Kidney (tissue), 14 donors: ENCODE data around the gene BTD. TPM values are rescaled to one million over a fixed set of nuclear protein-coding genes. Genes with fewer than 3 reads are reported as not detected.

Source experiments
- DNase-seq, 5 donors: peaks; one replicate each; pipeline ENCODE4 v3.0.0-alpha.2; 2013 to 2020
- FAIRE-seq: peaks from 2 replicates; lab custom pipeline; 2012; peaks lifted over from hg19 to GRCh38; lab: Jason Lieb, UNC
- H3K27ac ChIP-seq, 2 donors: one replicate each; pipeline ENCODE4 v1.7.0; 2013; ENCODE audit warnings: low read depth in 2 of 2, low read length in 2 of 2, inconsistent platforms in 1 of 2
- H3K27me3 ChIP-seq: one replicate; pipeline ENCODE4 v1.7.1; 2013; ENCODE audit warnings: low read length, inconsistent platforms; ENCODE audit not compliant: control insufficient read depth, insufficient read depth
- H3K36me3 ChIP-seq, 3 donors: one replicate each; pipeline versions ENCODE4 v1.7.0 to v1.7.1; 2013; ENCODE audit warnings: low read length in 3 of 3, control low read depth in 1 of 3, inconsistent platforms in 1 of 3; ENCODE audit not compliant: insufficient read depth in 3 of 3, control insufficient read depth in 2 of 3
- H3K4me1 ChIP-seq, 3 donors: one replicate each; pipeline versions ENCODE4 v1.7.0 to v1.7.1; 2013; ENCODE audit warnings: low read length in 3 of 3, inconsistent platforms in 1 of 3, low read depth in 1 of 3; ENCODE audit not compliant: control insufficient read depth in 2 of 3, insufficient read depth in 2 of 3
- H3K4me3 ChIP-seq, 3 donors: one replicate each; pipeline versions ENCODE4 v1.7.0 to v1.8.1; 2013; ENCODE audit warnings: low read length in 3 of 3, control low read depth in 1 of 3, inconsistent platforms in 1 of 3
- H3K9ac ChIP-seq, 3 donors: one replicate each; pipeline versions ENCODE4 v1.7.0 to v1.7.1; 2013; ENCODE audit warnings: low read length in 3 of 3, control low read depth in 1 of 3, inconsistent platforms in 1 of 3
- H3K9me3 ChIP-seq, 3 donors: one replicate each; pipeline versions ENCODE4 v1.7.0 to v1.7.1; 2013; ENCODE audit warnings: low read length in 3 of 3, control low read depth in 1 of 3, inconsistent platforms in 1 of 3; ENCODE audit not compliant: control insufficient read depth in 2 of 3, insufficient read depth in 1 of 3
- intact Hi-C: fragments of 100-400 bp; cut with DNase I; formaldehyde crosslinking; loops from one replicate; pipeline ENCODE4 v1.11.1; 2022
- polyA plus RNA-seq: library from polyadenylated mRNA; stranded (reverse); fragments of 350-450 nt; fragmentation: Illumina TruSeq; extraction: RNeasy Lipid Tissue Mini Kit (QIAGEN cat#74804); gene quantifications from one replicate; pipeline ENCODE4 v1.2.3, GENCODE V29; 2014; ENCODE audit warnings: low read depth, low replicate concordance; ENCODE audit not compliant: insufficient read depth
- total RNA-seq: library from RNA; stranded (reverse); fragmentation: NEBNext Ultra II Directional; extraction: Animal tissue kit (Norgen Biotek cat#: 25700); gene quantifications from one replicate; pipeline ENCODE4 v1.2.1, GENCODE V29; 2021
- TF ChIP-seq, protein P1 (sequence below): IDR thresholded peaks from 3 replicates; pipeline ENCODE4 v1.5.1; 2012; ENCODE audit warnings: mild to moderate bottlenecking, moderate library complexity, borderline replicate concordance; ENCODE audit not compliant: insufficient read depth; ENCODE audit errors: extremely low read depth
- donor health status: control.
- donor health status: control.
- donor health status: control.
- donor health status: control.
- donor health status: control.
- donor health status: DM: yes; HTN: yes; CAD: no.
- donor health status: Normal renal cell carcinoma (clear cell type).

The BTD gene
- total and polyA plus RNA-seq, 2 donors from 2014 or later = 22.7 to 37.2 TPM

GRCh38 chr3:15623535-15624440 is 22.2 kb downstream of the BTD start:
- no peaks in the 10 kb centered on the region for H3K4me1 ChIP-seq
- intact Hi-C loops = no loop called here
- DNase-seq (no peak), FAIRE-seq (no peak)
- H3K27me3 ChIP-seq = no peaks in the 10 kb centered on the region
- TF ChIP-seq, protein P1, sequence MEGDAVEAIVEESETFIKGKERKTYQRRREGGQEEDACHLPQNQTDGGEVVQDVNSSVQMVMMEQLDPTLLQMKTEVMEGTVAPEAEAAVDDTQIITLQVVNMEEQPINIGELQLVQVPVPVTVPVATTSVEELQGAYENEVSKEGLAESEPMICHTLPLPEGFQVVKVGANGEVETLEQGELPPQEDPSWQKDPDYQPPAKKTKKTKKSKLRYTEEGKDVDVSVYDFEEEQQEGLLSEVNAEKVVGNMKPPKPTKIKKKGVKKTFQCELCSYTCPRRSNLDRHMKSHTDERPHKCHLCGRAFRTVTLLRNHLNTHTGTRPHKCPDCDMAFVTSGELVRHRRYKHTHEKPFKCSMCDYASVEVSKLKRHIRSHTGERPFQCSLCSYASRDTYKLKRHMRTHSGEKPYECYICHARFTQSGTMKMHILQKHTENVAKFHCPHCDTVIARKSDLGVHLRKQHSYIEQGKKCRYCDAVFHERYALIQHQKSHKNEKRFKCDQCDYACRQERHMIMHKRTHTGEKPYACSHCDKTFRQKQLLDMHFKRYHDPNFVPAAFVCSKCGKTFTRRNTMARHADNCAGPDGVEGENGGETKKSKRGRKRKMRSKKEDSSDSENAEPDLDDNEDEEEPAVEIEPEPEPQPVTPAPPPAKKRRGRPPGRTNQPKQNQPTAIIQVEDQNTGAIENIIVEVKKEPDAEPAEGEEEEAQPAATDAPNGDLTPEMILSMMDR = no peak
- no peaks in the 10 kb centered on the region for H3K36me3 ChIP-seq
- peaks cover 0 to 5% (median 0%) of the 10 kb centered on the region in 3 donors for H3K9me3 ChIP-seq
- H3K9ac ChIP-seq = no peak overlapping the region
- no peak overlapping the region for H3K4me3 ChIP-seq
- H3K27ac ChIP-seq = no peak overlapping the region

- H3K9ac ChIP-seq = no peak overlapping the region
- peaks cover 0 to 5% (median 4%) of the 10 kb centered on the region in 3 donors for H3K4me1 ChIP-seq
- H3K27me3 ChIP-seq = no peaks in the 10 kb centered on the region
- TF ChIP-seq, protein P1 = no peak
- no peak overlapping the region for H3K4me3 ChIP-seq
- H3K36me3 ChIP-seq = no peaks in the 10 kb centered on the region
- no peak for FAIRE-seq
- intact Hi-C loops = no loop called here
- H3K9me3 ChIP-seq = no peaks in the 10 kb centered on the region
- no peak overlapping the region for H3K27ac ChIP-seq
- DNase-seq = no peak
Observed at GRCh38 chr3:15628967-15629366, 27.4 kb downstream of the BTD start.

DNA sequence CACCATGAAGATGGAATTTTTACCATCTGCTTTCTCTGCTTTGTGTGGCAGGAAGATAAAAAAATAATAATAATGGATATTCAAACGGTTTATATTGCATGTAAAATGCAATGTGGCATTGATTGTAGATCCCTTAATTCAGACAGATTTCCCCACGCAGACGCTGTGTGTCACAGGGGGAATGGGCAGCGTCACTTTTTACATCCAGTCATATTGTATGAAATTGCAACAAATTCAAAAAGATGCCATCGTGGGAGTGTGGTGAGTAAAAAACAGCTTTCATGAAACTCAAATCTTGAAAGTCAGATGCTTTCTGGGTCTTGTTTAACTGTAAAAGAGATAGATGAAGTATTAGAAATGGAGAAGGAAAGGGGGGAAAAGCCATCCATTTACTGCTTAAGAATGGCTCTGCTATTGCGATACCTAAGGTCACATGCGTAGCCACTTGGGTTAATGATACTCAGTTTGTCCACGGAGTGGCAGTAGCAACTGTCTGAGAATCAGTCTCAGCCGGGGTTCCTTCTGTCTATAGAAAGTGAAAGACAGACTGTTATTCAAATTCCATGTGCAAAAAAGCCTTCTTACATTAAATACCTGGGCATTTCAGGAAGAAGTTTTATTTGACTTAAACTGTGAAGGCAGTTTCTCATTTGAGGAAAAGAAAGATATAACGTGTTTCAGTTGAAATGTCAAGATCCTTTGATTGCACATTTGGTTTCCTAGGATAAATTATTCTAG is 28.5 kb downstream of the BTD start:
- FAIRE-seq = peak; percentile 63
- no peaks in the 10 kb centered on the region for H3K27me3 ChIP-seq

More for the DNA sequence above, 28.5 kb downstream of the BTD start:
- intact Hi-C loops = loop anchor here (10.0 kb wide), 1 partner anchor 175 kb away; no protein-coding TSS in a partner anchor
- Histone ChIP-seq H3K4me1 (peaks cover 0 to 10% (median 5%) of the 10 kb centered on the region in 3 donors), H3K9me3 (no peaks in the 10 kb centered on the region), H3K4me3 (peak overlapping the region; percentile 32 to 57 (median 46)), H3K27ac (no peak overlapping the region), H3K36me3 (no peaks in the 10 kb centered on the region), H3K9ac (peak overlapping the region in 1 of 3 donors; percentile 20)
- TF ChIP-seq, protein P1 = peak; percentile 74
- DNase-seq = peak in 3 of 5 donors; percentile 58 to 87 (median 85)
